Measurements from ENCODE around the gene SH3BP2. TPM values are rescaled to one million over a fixed set of nuclear protein-coding genes. Genes with fewer than 3 reads are reported as not detected.

SH3BP2 gene
- 10.9 and 17.7 TPM in 2 replicates for total RNA-seq (2014; rRNA removed; shearing (Covaris generic))

GRCh38 chr4:2792711-2793585 lies at the start of gene SH3BP2:
Gene SH3BP2, plus strand, starts transcription at chr4:2793085. Its CDS starts 27,533 bp downstream, at chr4:2820618.
- DNase-seq (ENCODE audit: low spot score): peak; percentile 50

GRCh38 chr4:2743518-2744445 lies 49.1 kb upstream of the SH3BP2 start:
- peak; percentile 5 for DNase-seq (ENCODE audit: low spot score)

GRCh38 chr4:2744576-2745270 lies 48.2 kb upstream of the SH3BP2 start:
- DNase-seq (ENCODE audit: low spot score): peak; percentile 6

- DNase-seq (ENCODE audit: low spot score): no peak
These were observed 47.4 kb upstream of the SH3BP2 start for GRCh38 chr4:2745516-2745915.

GRCh38 chr4:2745981-2746806 lies 46.7 kb upstream of the SH3BP2 start:
- DNase-seq (ENCODE audit: low spot score): peak; percentile 78

GRCh38 chr4:2746891-2747695 lies 45.8 kb upstream of the SH3BP2 start:
- DNase-seq (ENCODE audit: low spot score): no peak

- DNase-seq (ENCODE audit: low spot score): no peak
These were observed 41.9 kb upstream of the SH3BP2 start for GRCh38 chr4:2750719-2751605.

- DNase-seq (ENCODE audit: low spot score): no peak
These were observed 39.4 kb upstream of the SH3BP2 start for GRCh38 chr4:2753436-2753835.

- no peak for DNase-seq (ENCODE audit: low spot score)
These were observed 37.8 kb upstream of the SH3BP2 start for GRCh38 chr4:2754848-2755819.

- peak; percentile 70 for DNase-seq (ENCODE audit: low spot score)
These were observed 36.8 kb upstream of the SH3BP2 start, which contains the start of gene TNIP2 for GRCh38 chr4:2755821-2756690. Gene TNIP2, minus strand, starts transcription at chr4:2756336. Its CDS starts 47 bp downstream, at chr4:2756289.

GRCh38 chr4:2756691-2757350 lies 36.1 kb upstream of the SH3BP2 start:
- DNase-seq (ENCODE audit: low spot score): no peak

GRCh38 chr4:2757426-2757825 lies 35.5 kb upstream of the SH3BP2 start:
- no peak for DNase-seq (ENCODE audit: low spot score)

- DNase-seq (ENCODE audit: low spot score): no peak
These were observed 31.6 kb upstream of the SH3BP2 start for GRCh38 chr4:2761035-2761923.

GRCh38 chr4:2762048-2762447 lies 30.8 kb upstream of the SH3BP2 start:
- DNase-seq (ENCODE audit: low spot score): no peak
